Keratinocyte (primary cell): ENCODE measurements around the gene RETREG2. TPM values are rescaled to one million over a fixed set of nuclear protein-coding genes. Genes with fewer than 3 reads are reported as not detected.

Source experiments
- DNase-seq: peaks from one replicate; pipeline ENCODE4 v3.0.0-alpha.2; 2011; ENCODE audit warnings: low read depth, missing footprints, low spot score
- FAIRE-seq: peaks from 2 replicates; lab custom pipeline; 2011; peaks lifted over from hg19 to GRCh38; lab: Jason Lieb, UNC
- H2AFZ ChIP-seq: 2 replicates; pipeline ENCODE4 v1.6.0; 2012; ENCODE audit warnings: low read length, control low read depth, inconsistent platforms; ENCODE audit not compliant: control insufficient read depth
- H3K27ac ChIP-seq: 2 replicates; pipeline ENCODE4 v1.5.1; 2011; ENCODE audit warnings: low read length; ENCODE audit not compliant: control insufficient read depth, insufficient read depth
- H3K27me3 ChIP-seq: 3 replicates; pipeline ENCODE4 v1.6.0; 2011; ENCODE audit warnings: low read length; ENCODE audit not compliant: control insufficient read depth, insufficient read depth; ENCODE audit errors: extremely low read depth
- H3K36me3 ChIP-seq, 2 experiments: 2 replicates in 1 of 2; 3 replicates in 1 of 2; pipeline ENCODE4 v1.5.1; 2011; ENCODE audit warnings: low read length in 2 of 2, mild to moderate bottlenecking in 1 of 2; ENCODE audit not compliant: control insufficient read depth in 2 of 2, insufficient read depth in 2 of 2; ENCODE audit errors: extremely low read depth in 1 of 2
- H3K4me1 ChIP-seq: 3 replicates; pipeline ENCODE4 v1.5.1; 2011; ENCODE audit warnings: low read length; ENCODE audit not compliant: control insufficient read depth, insufficient read depth; ENCODE audit errors: extremely low read depth
- H3K4me2 ChIP-seq: 3 replicates; pipeline ENCODE4 v1.6.0; 2011; ENCODE audit warnings: low read depth, low read length; ENCODE audit not compliant: control insufficient read depth, insufficient read depth; ENCODE audit errors: extremely low read depth
- H3K4me3 ChIP-seq, 3 experiments: fragments of 200-600 bp in 1 of 3; sonication (generic) in 1 of 3; 2 replicates in 2 of 3; 3 replicates in 1 of 3; pipeline ENCODE4 v1.5.1; 2011 to 2016; ENCODE audit warnings: low read length in 3 of 3, mild to moderate bottlenecking in 3 of 3, control low read depth in 2 of 3, inconsistent platforms in 1 of 3, low read depth in 1 of 3, mixed read lengths in 1 of 3, mixed run types in 1 of 3, moderate library complexity in 1 of 3; ENCODE audit not compliant: control insufficient read depth in 2 of 3, insufficient read depth in 2 of 3; ENCODE audit errors: extremely low read depth in 1 of 3
- H3K79me2 ChIP-seq: 2 replicates; pipeline ENCODE4 v1.6.0; 2012; ENCODE audit warnings: low read length; ENCODE audit not compliant: control insufficient read depth, insufficient read depth
- H3K9ac ChIP-seq: 3 replicates; pipeline ENCODE4 v1.6.0; 2011; ENCODE audit warnings: low read length; ENCODE audit not compliant: control insufficient read depth, insufficient read depth; ENCODE audit errors: extremely low read depth
- H3K9me1 ChIP-seq: 3 replicates; pipeline ENCODE4 v1.6.0; 2011; ENCODE audit warnings: low read length; ENCODE audit not compliant: control insufficient read depth, insufficient read depth; ENCODE audit errors: extremely low read depth
- H3K9me3 ChIP-seq: 2 replicates; pipeline ENCODE4 v1.5.1; 2012; ENCODE audit warnings: low read depth, low read length; ENCODE audit not compliant: control insufficient read depth
- H4K20me1 ChIP-seq: 3 replicates; pipeline ENCODE4 v1.6.0; 2011; ENCODE audit warnings: low read length; ENCODE audit not compliant: control insufficient read depth, insufficient read depth; ENCODE audit errors: extremely low read depth
- CTCF ChIP-seq, 3 experiments: IDR thresholded peaks in 1 of 3; conservative IDR thresholded peaks in 1 of 3; optimal IDR thresholded peaks in 1 of 3; 2 replicates in 2 of 3; 3 replicates in 1 of 3; pipeline versions ENCODE3 to v1.5.1; 2011; ENCODE audit warnings: low read length in 3 of 3, mild to moderate bottlenecking in 3 of 3, moderate library complexity in 2 of 3, control low read depth in 1 of 3, inconsistent platforms in 1 of 3; ENCODE audit not compliant: insufficient read depth in 2 of 3; ENCODE audit errors: extremely low read depth in 1 of 3
- EZH2 ChIP-seq: IDR thresholded peaks from one replicate; pipeline ENCODE4 v1.6.1; 2012; ENCODE audit warnings: inconsistent platforms, mild to moderate bottlenecking, low read length, moderate library complexity
- dilution Hi-C: fragments of 300-500 bp; cut with MboI; formaldehyde crosslinking; loops from one replicate; pipeline ENCODE4 v1.7.0; 2020; ENCODE audit warnings: low sequenced_read_pairs; ENCODE audit not compliant: extremely low pct_ligation_motif_present
- polyA plus RNA-seq, 5 experiments: library from polyadenylated mRNA; depleted of rRNA in 3 of 5; stranded (reverse) in 3 of 5; stranded (forward) in 1 of 5; unstranded in 1 of 5; fragments of >200 nt; gene quantifications; 1 replicate in 1 of 5; 2 replicates in 3 of 5; 3 replicates in 1 of 5; pipeline versions ENCODE4 v1.2.1 to v1.2.3, GENCODE V29; 2011 to 2012; ENCODE audit warnings: missing spikeins in 2 of 5, low read depth in 1 of 5, low replicate concordance in 1 of 5

The RETREG2 gene
- polyA plus RNA-seq, 1 donor (not counting 4 experiments of a cell fraction or from before 2014, with no cell fraction given), result 45.8 TPM

GRCh38 chr2:219178377-219179175, 501 bp downstream of the RETREG2 start:
- Histone ChIP-seq H3K27ac (peak overlapping the region; percentile 45), H3K4me1 (peaks cover 20% of the 10 kb centered on the region), H3K9me3 (no peaks in the 10 kb centered on the region), H3K4me2 (peak overlapping the region; percentile 86), H3K36me3 (peaks cover 31 to 33% of the 10 kb centered on the region in 2 experiments), H3K4me3 (peak overlapping the region; percentile 81 to 90 (median 85)), H3K9ac (peak overlapping the region; percentile 95), H4K20me1 (no peaks in the 10 kb centered on the region), H3K9me1 (peaks cover 2% of the 10 kb centered on the region), H3K27me3 (no peaks in the 10 kb centered on the region), H3K79me2 (peaks cover 21% of the 10 kb centered on the region), H2AFZ (peak overlapping the region; percentile 82)
- DNase-seq, result no peak
- no peak for TF ChIP-seq EZH2
- no peak for FAIRE-seq
- dilution Hi-C loops, result no loop called here

- H3K9me3 ChIP-seq, result no peaks in the 10 kb centered on the region
- no peaks in the 10 kb centered on the region for H3K27me3 ChIP-seq
- H2AFZ ChIP-seq, result no peak overlapping the region
- DNase-seq, result no peak
- no peak overlapping the region for H3K4me3 ChIP-seq
- peaks cover 19% of the 10 kb centered on the region for H3K79me2 ChIP-seq
- H3K36me3 ChIP-seq, result peaks cover 21 to 31% of the 10 kb centered on the region in 2 experiments
- H3K9me1 ChIP-seq, result peaks cover 2% of the 10 kb centered on the region
- no peaks in the 10 kb centered on the region for H4K20me1 ChIP-seq
- TF ChIP-seq CTCF (optimal IDR thresholded peaks at IDR 0.05 in 1 of 3, IDR thresholded peaks at IDR 0.05 in 1 of 3, conservative IDR thresholded peaks at IDR 0.05 in 1 of 3; ENCODE audit: extremely low read depth in 1 of 3, insufficient read depth in 2 of 3, low read length in 3 of 3) (no peak), EZH2 (no peak)
- FAIRE-seq, result no peak
- H3K27ac ChIP-seq, result no peak overlapping the region
- no peak overlapping the region for H3K9ac ChIP-seq
- dilution Hi-C loops, result no loop called here
- H3K4me1 ChIP-seq, result peaks cover 20% of the 10 kb centered on the region
- H3K4me2 ChIP-seq, result peak overlapping the region; percentile 86
Observed at GRCh38 chr2:219179601-219180465, 1.8 kb downstream of the RETREG2 start.
